ENCODE data around the gene TLL2.

DNA sequence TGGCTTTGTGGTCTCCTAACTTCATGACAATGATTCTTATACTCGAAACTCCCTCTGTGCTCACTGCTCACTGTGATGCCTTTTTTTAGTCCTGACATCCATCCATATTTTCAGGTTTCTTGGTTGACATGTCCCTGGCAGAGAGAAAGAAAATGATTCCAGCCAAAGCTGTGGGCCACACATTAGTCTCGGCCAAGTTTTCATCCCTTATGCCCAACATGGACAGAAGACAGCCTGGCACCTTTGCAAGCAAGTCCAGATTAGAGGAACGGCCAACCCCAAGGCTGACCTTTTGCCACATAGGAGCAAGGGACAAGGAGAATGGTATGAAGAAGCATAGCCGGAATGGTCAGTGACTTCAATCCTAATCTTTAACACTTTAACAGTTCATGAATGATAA is 146.3 kb downstream of the TLL2 start:
- TF ChIP-seq POLR2AphosphoS5 (IDR thresholded peaks at IDR 0.05; ENCODE audit: low read depth, low read length): no peak
- TF ChIP-seq FOXP2 (optimal IDR thresholded peaks at IDR 0.05; ENCODE audit: borderline replicate concordance, extremely low read depth, extremely low read length, insufficient read depth): no peak
- no peak for TF ChIP-seq SIN3A (IDR thresholded peaks at IDR 0.05; ENCODE audit: borderline replicate concordance, insufficient read depth, low read length)
